ENCODE data around the gene PSMC5. TPM values are rescaled to one million over a fixed set of nuclear protein-coding genes. Genes with fewer than 3 reads are reported as not detected.
"Not testable (repeated sequence)": the region's sequence is repeated elsewhere in the genome, so short reads cannot be mapped to it uniquely, and the experiment has no call there.

The PSMC5 gene
- total RNA-seq, 1 donor from 2014 or later, result 108 TPM

DNA sequence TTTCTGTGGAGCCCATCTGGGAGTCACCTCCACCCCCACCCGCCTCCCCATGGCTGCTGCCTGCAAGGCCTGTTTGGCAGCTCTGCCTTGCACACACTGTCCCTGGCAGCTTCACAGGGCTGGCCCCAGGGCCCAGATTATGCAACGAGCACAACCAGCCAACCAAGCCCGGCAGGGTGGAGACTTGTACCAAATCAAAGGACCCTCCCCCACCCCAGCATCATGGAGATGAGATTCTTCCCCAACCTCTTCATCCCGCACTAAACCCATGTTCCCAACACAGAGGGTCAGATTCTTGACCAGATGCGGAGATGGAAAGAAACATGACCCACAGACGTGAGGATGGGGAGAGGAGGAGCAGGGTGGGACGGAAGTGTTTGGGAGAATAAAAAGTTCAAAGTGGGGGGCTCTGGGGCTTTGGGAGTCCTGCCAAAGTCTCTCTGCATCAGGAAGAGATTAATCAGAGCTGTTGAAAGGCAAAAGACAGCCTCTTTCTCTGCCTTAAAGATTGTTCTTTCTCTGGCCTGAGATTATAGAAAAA, 11.5 kb downstream of the PSMC5 start:
- no peak for DNase-seq (ENCODE audit: extremely low read depth, low read depth, low spot score)

GRCh38 chr17:63840591-63841349, 13.5 kb downstream of the PSMC5 start:
- no peak for DNase-seq (ENCODE audit: extremely low read depth, low read depth, low spot score)

GRCh38 chr17:63841350-63842172, 14.3 kb downstream of the PSMC5 start:
- DNase-seq (ENCODE audit: extremely low read depth, low read depth, low spot score), result no peak

- no peak for DNase-seq (ENCODE audit: extremely low read depth, low read depth, low spot score)
Observed at GRCh38 chr17:63842173-63842539, 14.9 kb downstream of the PSMC5 start.

- DNase-seq (ENCODE audit: extremely low read depth, low read depth, low spot score), result peak; percentile 95
Observed at GRCh38 chr17:63842540-63843386, 15.5 kb downstream of the PSMC5 start, which contains the start of gene SMARCD2. TSS of gene SMARCD2 (minus strand) at chr17:63842685. CDS start at chr17:63842674, 11 bp downstream.

DNA sequence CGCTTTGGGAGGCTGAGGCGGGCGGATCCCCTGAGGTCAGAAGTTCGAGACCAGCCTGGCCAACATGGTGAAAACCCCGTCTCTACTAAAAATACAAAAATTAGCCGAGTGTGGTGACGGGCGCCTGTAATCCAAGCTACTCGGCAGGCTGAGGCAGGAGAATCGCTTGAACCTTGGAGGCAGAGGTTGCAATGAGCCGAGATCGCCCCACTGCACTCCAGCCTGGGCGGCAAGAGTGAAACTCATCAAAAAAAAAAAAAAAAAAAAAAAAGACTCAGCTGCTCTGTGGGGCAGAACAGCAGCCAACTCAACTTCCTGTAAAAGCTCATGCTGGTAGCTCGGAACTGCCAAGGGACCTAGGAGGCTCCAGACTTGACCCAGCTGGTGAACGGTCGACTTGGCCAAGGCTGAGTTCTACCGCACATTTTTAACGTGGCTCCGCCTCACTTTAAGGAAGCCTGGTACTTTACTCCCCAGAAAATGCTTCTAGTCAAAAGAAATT, 16.2 kb downstream of the PSMC5 start:
- DNase-seq (ENCODE audit: extremely low read depth, low read depth, low spot score), result not testable (repeated sequence)

GRCh38 chr17:63843910-63844677, 16.9 kb downstream of the PSMC5 start:
- no peak for DNase-seq (ENCODE audit: extremely low read depth, low read depth, low spot score)

GRCh38 chr17:63845509-63845908, 18.3 kb downstream of the PSMC5 start:
- DNase-seq (ENCODE audit: extremely low read depth, low read depth, low spot score), result no peak

- no peak for DNase-seq (ENCODE audit: extremely low read depth, low read depth, low spot score)
Observed at GRCh38 chr17:63847525-63848249, 20.5 kb downstream of the PSMC5 start.

GRCh38 chr17:63848834-63849689, 21.8 kb downstream of the PSMC5 start:
- no peak for DNase-seq (ENCODE audit: extremely low read depth, low read depth, low spot score)

GRCh38 chr17:63850401-63850800, 23.2 kb downstream of the PSMC5 start:
- no peak for DNase-seq (ENCODE audit: extremely low read depth, low read depth, low spot score)

DNA sequence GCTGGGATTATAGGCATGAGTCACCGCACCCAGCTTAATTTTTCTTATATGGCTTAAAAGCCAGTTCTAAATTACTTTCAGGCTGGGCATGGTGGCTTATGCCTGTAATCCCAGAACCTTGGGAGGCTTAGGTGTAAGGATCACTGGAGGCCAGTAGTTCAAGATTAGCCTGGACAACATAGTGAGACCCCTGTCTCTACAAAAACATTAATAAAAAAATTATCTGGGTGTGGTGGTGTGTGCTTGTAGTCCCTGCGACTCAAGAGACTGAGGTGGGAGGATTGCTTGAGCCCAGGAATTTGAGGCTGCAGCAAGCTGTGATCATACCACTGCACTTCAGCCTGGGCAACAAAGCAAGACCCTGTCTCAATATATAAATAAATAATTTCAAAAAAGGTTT, 26.0 kb downstream of the PSMC5 start:
- no peak for DNase-seq (ENCODE audit: extremely low read depth, low read depth, low spot score)

DNA sequence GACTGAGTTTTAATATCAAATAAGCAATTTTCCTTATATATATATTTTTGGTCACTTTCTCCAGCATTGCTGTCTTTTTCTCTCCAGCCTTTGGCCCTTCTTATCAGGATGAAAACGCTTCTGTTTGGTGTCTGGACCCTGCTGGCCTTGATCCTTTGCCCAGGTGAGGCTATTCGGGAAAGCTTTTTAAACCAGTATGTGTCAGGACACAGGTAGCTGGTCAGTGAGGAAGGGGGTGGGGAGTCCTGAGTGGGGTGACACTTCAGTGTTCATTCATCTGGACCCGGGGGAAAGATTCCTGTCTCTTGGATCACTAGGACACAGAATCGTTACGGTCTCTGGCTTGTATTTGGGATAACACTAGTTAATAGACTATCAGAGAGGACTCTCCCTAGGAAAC, 27.5 kb downstream of the PSMC5 start:
- DNase-seq (ENCODE audit: extremely low read depth, low read depth, low spot score), result no peak

- no peak for DNase-seq (ENCODE audit: extremely low read depth, low read depth, low spot score)
Observed at GRCh38 chr17:63855185-63855584, 28.0 kb downstream of the PSMC5 start.

DNA sequence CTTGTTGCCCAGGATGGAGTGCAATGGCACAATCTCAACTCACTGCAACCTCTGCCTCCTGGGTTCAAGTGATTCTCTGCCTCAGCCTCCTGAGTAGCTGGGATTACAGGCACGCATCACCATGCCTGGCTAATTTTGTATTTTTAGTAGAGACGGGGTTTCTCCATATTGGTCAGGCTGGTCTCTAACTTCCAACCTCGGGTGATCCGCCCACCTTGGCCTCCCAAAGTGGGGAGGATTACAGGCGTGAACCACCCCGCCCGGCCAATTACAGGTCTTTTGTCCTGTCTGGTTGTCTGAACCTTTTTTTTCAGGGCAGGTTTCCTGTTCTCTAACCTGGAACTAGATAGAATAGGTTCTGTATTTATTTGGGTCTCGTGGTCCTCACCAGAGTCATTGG, 29.2 kb downstream of the PSMC5 start:
- DNase-seq (ENCODE audit: extremely low read depth, low read depth, low spot score), result not testable (repeated sequence)

DNA sequence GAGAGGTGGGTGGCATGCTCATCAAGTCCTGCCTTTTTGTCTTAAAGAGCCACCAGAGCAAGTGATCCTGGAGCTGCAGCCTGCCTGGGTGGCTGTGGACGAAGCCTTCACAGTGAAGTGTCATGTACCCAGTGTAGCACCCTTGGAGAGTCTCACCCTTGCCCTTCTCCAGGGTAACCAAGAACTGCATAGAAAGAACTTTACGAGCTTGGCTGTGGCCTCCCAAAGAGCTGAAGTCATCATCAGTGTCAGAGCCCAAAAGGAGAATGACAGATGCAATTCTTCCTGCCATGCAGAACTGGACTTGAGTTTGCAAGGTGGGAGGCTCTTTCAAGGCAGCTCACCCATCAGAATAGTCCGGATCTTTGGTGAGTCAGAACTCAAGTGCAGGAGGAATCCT, 32.0 kb downstream of the PSMC5 start:
- DNase-seq (ENCODE audit: extremely low read depth, low read depth, low spot score), result no peak

- DNase-seq (ENCODE audit: extremely low read depth, low read depth, low spot score), result not testable (repeated sequence)
Observed at GRCh38 chr17:63866625-63867024, 39.4 kb downstream of the PSMC5 start.
